Caco-2 (cell line): ENCODE data around the gene NKD1. TPM values are rescaled to one million over a fixed set of nuclear protein-coding genes. Genes with fewer than 3 reads are reported as not detected.

Source experiments
- BruUV-seq: library from RNA; stranded (reverse); fragments of 400-500 nt; replicated peaks from 2 replicates; lab custom pipeline; 2021; lab: Mats Ljungman, UMichigan
- CTCF ChIA-PET: fragments of 300-600 bp; sonication (Branson Sonifier 250); formaldehyde crosslinking; loops from one replicate; lab custom pipeline; 2022; ENCODE audit warnings: antibody characterized with exemption; lab: Charles Lee
- POLR2A ChIA-PET: fragments of 300-600 bp; sonication (Branson Sonifier 250); formaldehyde crosslinking; loops from one replicate; lab custom pipeline; 2022; ENCODE audit warnings: antibody characterized with exemption; lab: Charles Lee
- DNase-seq, 2 experiments: peaks; one replicate each; pipeline versions ENCODE4 v3.0.0 to v3.0.0-alpha.2; 2020 to 2022
- H3K27me3 ChIP-seq: replicated peaks from 2 replicates; pipeline ENCODE4 v1.6.0; 2011; ENCODE audit warnings: low read length; ENCODE audit not compliant: control insufficient read depth, insufficient read depth
- H3K36me3 ChIP-seq: 2 replicates; pipeline ENCODE4 v1.5.1; 2011; ENCODE audit warnings: low read length; ENCODE audit not compliant: control insufficient read depth, insufficient read depth
- H3K4me1 ChIP-seq: fragments of 250-450 bp; sonication (Bioruptor Pico); 2 replicates; pipeline ENCODE4 v1.5.1; 2020; ENCODE audit warnings: mild to moderate bottlenecking
- H3K4me3 ChIP-seq: 2 replicates; pipeline ENCODE4 v1.5.1; 2011; ENCODE audit warnings: low read depth, mild to moderate bottlenecking, control low read depth, low read length
- H3K9me3 ChIP-seq: fragments of 250-450 bp; sonication (Bioruptor Pico); 2 replicates; pipeline ENCODE4 v1.5.1; 2020; ENCODE audit warnings: mild to moderate bottlenecking, moderate library complexity
- H3K27ac Mint-ChIP-seq: one replicate; pipeline ENCODE4 v1.8.0; 2022; ENCODE audit warnings: mixed read lengths; ENCODE audit not compliant: unreplicated experiment
- H3K27me3 Mint-ChIP-seq: one replicate; pipeline ENCODE4 v1.8.0; 2022; ENCODE audit warnings: mixed read lengths; ENCODE audit not compliant: insufficient read depth, unreplicated experiment
- H3K36me3 Mint-ChIP-seq: one replicate; pipeline ENCODE4 v1.8.0; 2022; ENCODE audit warnings: mild to moderate bottlenecking, mixed read lengths; ENCODE audit not compliant: insufficient read depth, unreplicated experiment
- H3K4me1 Mint-ChIP-seq: one replicate; pipeline ENCODE4 v1.8.0; 2022; ENCODE audit warnings: low read depth, mixed read lengths; ENCODE audit not compliant: unreplicated experiment
- H3K4me3 Mint-ChIP-seq: one replicate; pipeline ENCODE4 v1.8.0; 2022; ENCODE audit warnings: mild to moderate bottlenecking, moderate library complexity, mixed read lengths; ENCODE audit not compliant: unreplicated experiment
- H3K9me3 Mint-ChIP-seq: one replicate; pipeline ENCODE4 v1.8.0; 2022; ENCODE audit warnings: mixed read lengths; ENCODE audit not compliant: unreplicated experiment
- CTCF ChIP-seq, 2 experiments: fragments of 200-600 bp in 1 of 2; IDR thresholded peaks; 1 replicate in 1 of 2; 2 replicates in 1 of 2; pipeline versions ENCODE4 v1.5.1 to v1.8.0; 2011 to 2022; ENCODE audit warnings: antibody characterized with exemption in 1 of 2, control low read depth in 1 of 2, inconsistent platforms in 1 of 2, low read depth in 1 of 2, low read length in 1 of 2, mild to moderate bottlenecking in 1 of 2, moderate library complexity in 1 of 2; ENCODE audit not compliant: insufficient read depth in 1 of 2, severe bottlenecking in 1 of 2, unreplicated experiment in 1 of 2
- intact Hi-C: fragments of 100-400 bp; cut with micrococcal nuclease; formaldehyde crosslinking; loops from one replicate; pipeline ENCODE4 v1.10.0; 2022; ENCODE audit not compliant: unreplicated experiment
- total RNA-seq: library from RNA; stranded (reverse); gene quantifications from 2 replicates; pipeline ENCODE4 v1.2.3, GENCODE V29; 2022

NKD1 gene
- total RNA-seq, 1 experiment from 2014 or later, result 54.9 TPM

GRCh38 chr16:50680556-50680893 is 132.3 kb downstream of the NKD1 start:
- no peaks in the 10 kb centered on the region for H3K4me1 ChIP-seq
- Mint-ChIP-seq H3K27ac (no peak overlapping the region), H3K4me1 (no peaks in the 10 kb centered on the region), H3K9me3 (no peaks in the 10 kb centered on the region), H3K4me3 (no peak overlapping the region), H3K27me3 (no peaks in the 10 kb centered on the region), H3K36me3 (no peaks in the 10 kb centered on the region)
- H3K4me3 ChIP-seq, result no peak overlapping the region
- no peaks in the 10 kb centered on the region for H3K36me3 ChIP-seq
- no TSS peak for BruUV-seq
- TF ChIP-seq CTCF (IDR thresholded peaks at IDR 0.05; ENCODE audit: insufficient read depth in 1 of 2, low read depth in 1 of 2, low read length in 1 of 2, severe bottlenecking in 1 of 2, unreplicated experiment in 1 of 2), result no peak
- ChIA-PET POLR2A (no interaction called here), CTCF (no interaction called here)
- no peaks in the 10 kb centered on the region for H3K27me3 ChIP-seq
- intact Hi-C loops, result no loop called here
- peak in 1 of 2 experiments; percentile 19 for DNase-seq
- no peaks in the 10 kb centered on the region; the same call in 1 of the 2 replicates for H3K9me3 ChIP-seq

GRCh38 chr16:50681021-50681885 is 133.1 kb downstream of the NKD1 start, which contains the start of gene SNX20:
Gene SNX20 (minus strand): TSS chr16:50681312. CDS start chr16:50677526, 3,786 bp downstream.
- Mint-ChIP-seq H3K4me1 (no peaks in the 10 kb centered on the region), H3K4me3 (no peak within 1 kb of the TSS), H3K36me3 (no peaks in the 10 kb centered on the region), H3K27me3 (no peaks in the 10 kb centered on the region), H3K27ac (no peak within 1 kb of the TSS), H3K9me3 (no peaks in the 10 kb centered on the region)
- POLR2A ChIA-PET, result no interaction called here
- CTCF ChIA-PET, result interaction anchor here (1.1 kb wide), 1 partner anchor 16 kb away, joined by 4 read pairs; no protein-coding TSS in a partner anchor
- no peaks in the 10 kb centered on the region for H3K27me3 ChIP-seq
- intact Hi-C loops, result no loop called here
- DNase-seq, result peak in 1 of 2 experiments; percentile 19
- H3K4me1 ChIP-seq, result no peaks in the 10 kb centered on the region
- BruUV-seq, result no TSS peak
- no peaks in the 10 kb centered on the region; the same call in 1 of the 2 replicates for H3K9me3 ChIP-seq
- H3K36me3 ChIP-seq, result no peaks in the 10 kb centered on the region
- no peak within 1 kb of the TSS for H3K4me3 ChIP-seq
- no peak for TF ChIP-seq CTCF (IDR thresholded peaks at IDR 0.05; ENCODE audit: insufficient read depth in 1 of 2, low read depth in 1 of 2, low read length in 1 of 2, severe bottlenecking in 1 of 2, unreplicated experiment in 1 of 2)

GRCh38 chr16:50683689-50684374 is 135.6 kb downstream of the NKD1 start:
- no peaks in the 10 kb centered on the region; the same call in 1 of the 2 replicates for H3K36me3 ChIP-seq
- H3K9me3 ChIP-seq, result no peaks in the 10 kb centered on the region; the same call in 1 of the 2 replicates
- no peak overlapping the region for H3K4me3 Mint-ChIP-seq
- H3K27ac Mint-ChIP-seq, result no peak overlapping the region
- no peaks in the 10 kb centered on the region for H3K27me3 ChIP-seq
- DNase-seq, result no peak
- POLR2A ChIA-PET, result no interaction called here
- intact Hi-C loops, result no loop called here
- H3K4me3 ChIP-seq, result no peak overlapping the region
- no TSS peak for BruUV-seq
- no peaks in the 10 kb centered on the region for H3K4me1 ChIP-seq
- TF ChIP-seq CTCF (IDR thresholded peaks at IDR 0.05; ENCODE audit: insufficient read depth in 1 of 2, low read depth in 1 of 2, low read length in 1 of 2, severe bottlenecking in 1 of 2, unreplicated experiment in 1 of 2), result peak in 1 of 2 experiments; percentile 20
- CTCF ChIA-PET, result interaction anchor here (2.2 kb wide), 1 partner anchor 123 kb away, joined by 8 read pairs; no protein-coding TSS in a partner anchor
- H3K9me3 Mint-ChIP-seq, result no peaks in the 10 kb centered on the region
- peaks cover under 1% of the 10 kb centered on the region for H3K27me3 Mint-ChIP-seq
- no peaks in the 10 kb centered on the region for H3K36me3 Mint-ChIP-seq
- H3K4me1 Mint-ChIP-seq, result no peaks in the 10 kb centered on the region
